NT2/D1 (cell line): ENCODE measurements around the gene DOCK9.

Experiments
- SUZ12 ChIP-seq: IDR thresholded peaks from 2 replicates; pipeline ENCODE4 v1.6.1; 2011; ENCODE audit not compliant: insufficient read length, insufficient read depth; ENCODE audit errors: extremely low read depth
- YY1 ChIP-seq: IDR thresholded peaks from 2 replicates; pipeline ENCODE4 v1.6.1; 2011; ENCODE audit not compliant: insufficient read length, insufficient read depth
- ZNF274 ChIP-seq: IDR thresholded peaks from 2 replicates; pipeline ENCODE4 v1.6.1; 2011; ENCODE audit warnings: mild to moderate bottlenecking, low read depth, low read length

DNA sequence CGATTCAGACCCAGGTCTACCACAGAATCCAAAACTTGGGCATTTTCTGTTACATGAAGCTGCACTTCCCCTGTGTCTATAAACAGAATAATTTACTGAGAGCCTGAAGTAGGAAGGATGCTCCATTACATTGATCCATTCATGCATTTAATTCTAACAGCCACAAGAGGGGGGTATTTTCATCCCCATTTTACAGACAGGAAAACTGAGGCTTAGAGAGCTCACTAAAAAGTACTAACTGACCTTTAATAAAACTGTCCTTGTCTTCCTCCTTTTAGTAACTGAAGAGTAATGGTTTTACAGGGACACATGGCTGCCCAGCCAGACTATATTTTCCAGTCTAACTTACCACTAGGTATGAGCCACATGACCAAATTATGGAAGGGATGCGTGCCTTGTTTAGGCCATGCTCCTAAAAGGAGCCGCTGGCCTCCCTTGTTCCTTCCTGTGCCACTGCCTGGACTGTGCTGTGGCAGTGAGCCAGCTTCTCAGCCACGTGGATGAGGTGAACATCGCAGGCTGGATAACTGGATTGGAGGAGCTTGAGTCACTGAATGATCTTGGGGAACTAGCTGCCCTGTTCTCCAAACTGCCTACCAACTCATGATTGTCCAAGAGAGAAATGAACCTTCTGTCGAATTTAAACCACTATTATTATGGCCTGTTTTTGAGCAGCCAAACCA lies 108.3 kb downstream of the DOCK9 start:
- TF ChIP-seq ZNF274 (no peak), YY1 (no peak), SUZ12 (no peak)
